Osteocyte (in vitro differentiated cells): ENCODE results near the gene GPC3. TPM values are rescaled to one million over a fixed set of nuclear protein-coding genes. Genes with fewer than 3 reads are reported as not detected.

Experiments
- DNase-seq: peaks from one replicate; pipeline ENCODE4 v3.0.0; 2021; ENCODE audit warnings: mixed read lengths; ENCODE audit not compliant: unreplicated experiment; ENCODE audit errors: extremely low spot score
- H3K27ac Mint-ChIP-seq: one replicate; pipeline ENCODE4 v1.8.0; 2021; ENCODE audit warnings: mild to moderate bottlenecking, mixed read lengths; ENCODE audit not compliant: unreplicated experiment
- H3K27me3 Mint-ChIP-seq: one replicate; pipeline ENCODE4 v1.8.0; 2021; ENCODE audit warnings: mixed read lengths; ENCODE audit not compliant: unreplicated experiment
- H3K36me3 Mint-ChIP-seq: one replicate; pipeline ENCODE4 v1.8.0; 2021; ENCODE audit warnings: mixed read lengths; ENCODE audit not compliant: unreplicated experiment
- H3K4me1 Mint-ChIP-seq: one replicate; pipeline ENCODE4 v1.8.0; 2021; ENCODE audit warnings: mixed read lengths; ENCODE audit not compliant: unreplicated experiment
- H3K4me3 Mint-ChIP-seq: one replicate; pipeline ENCODE4 v1.8.0; 2021; ENCODE audit warnings: mild to moderate bottlenecking, moderate library complexity, mixed read lengths; ENCODE audit not compliant: unreplicated experiment
- H3K9me3 Mint-ChIP-seq: one replicate; pipeline ENCODE4 v1.8.0; 2021; ENCODE audit warnings: mixed read lengths; ENCODE audit not compliant: unreplicated experiment
- total RNA-seq: library from RNA; stranded (reverse); gene quantifications from 2 replicates; pipeline ENCODE4 v1.2.1, GENCODE V29; 2021
- TF ChIP-seq, protein P1 (sequence below): fragments of 200-600 bp; sonication (generic); IDR thresholded peaks from 2 replicates; pipeline ENCODE4 v1.5.0; 2021; ENCODE audit warnings: antibody characterized with exemption, mild to moderate bottlenecking, moderate library complexity

GPC3 gene
- total RNA-seq, 1 donor from 2014 or later: 19.6 TPM

DNA sequence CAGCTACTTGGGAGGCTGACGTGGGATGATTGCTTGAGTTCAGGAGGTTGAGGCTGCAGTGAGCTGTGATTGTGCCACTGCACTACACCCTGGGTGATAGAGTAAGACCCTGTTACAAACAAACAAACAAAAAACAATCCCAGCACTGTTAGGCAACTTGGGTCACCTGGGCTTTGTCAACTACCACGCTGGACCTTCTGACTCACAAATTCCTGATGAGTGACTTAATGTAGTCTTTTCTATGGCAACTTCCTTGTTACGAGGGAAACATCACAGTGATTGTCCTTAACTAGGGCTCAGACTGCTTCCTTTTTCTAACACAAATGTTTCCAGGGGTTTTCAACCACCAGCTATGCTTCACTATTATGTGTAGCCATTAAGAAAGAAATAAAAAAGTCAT, 441.3 kb downstream of the GPC3 start:
- no peak for DNase-seq
- no peaks in the 10 kb centered on the region for H3K36me3 Mint-ChIP-seq
- no peaks in the 10 kb centered on the region for H3K27me3 Mint-ChIP-seq
- no peak overlapping the region for H3K4me3 Mint-ChIP-seq
- H3K27ac Mint-ChIP-seq: no peak overlapping the region
- TF ChIP-seq, protein P1, sequence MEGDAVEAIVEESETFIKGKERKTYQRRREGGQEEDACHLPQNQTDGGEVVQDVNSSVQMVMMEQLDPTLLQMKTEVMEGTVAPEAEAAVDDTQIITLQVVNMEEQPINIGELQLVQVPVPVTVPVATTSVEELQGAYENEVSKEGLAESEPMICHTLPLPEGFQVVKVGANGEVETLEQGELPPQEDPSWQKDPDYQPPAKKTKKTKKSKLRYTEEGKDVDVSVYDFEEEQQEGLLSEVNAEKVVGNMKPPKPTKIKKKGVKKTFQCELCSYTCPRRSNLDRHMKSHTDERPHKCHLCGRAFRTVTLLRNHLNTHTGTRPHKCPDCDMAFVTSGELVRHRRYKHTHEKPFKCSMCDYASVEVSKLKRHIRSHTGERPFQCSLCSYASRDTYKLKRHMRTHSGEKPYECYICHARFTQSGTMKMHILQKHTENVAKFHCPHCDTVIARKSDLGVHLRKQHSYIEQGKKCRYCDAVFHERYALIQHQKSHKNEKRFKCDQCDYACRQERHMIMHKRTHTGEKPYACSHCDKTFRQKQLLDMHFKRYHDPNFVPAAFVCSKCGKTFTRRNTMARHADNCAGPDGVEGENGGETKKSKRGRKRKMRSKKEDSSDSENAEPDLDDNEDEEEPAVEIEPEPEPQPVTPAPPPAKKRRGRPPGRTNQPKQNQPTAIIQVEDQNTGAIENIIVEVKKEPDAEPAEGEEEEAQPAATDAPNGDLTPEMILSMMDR: no peak
- no peaks in the 10 kb centered on the region for H3K9me3 Mint-ChIP-seq
- no peaks in the 10 kb centered on the region for H3K4me1 Mint-ChIP-seq

GRCh38 chrX:133543654-133544053, 441.7 kb downstream of the GPC3 start:
- Mint-ChIP-seq H3K36me3 (no peaks in the 10 kb centered on the region), H3K9me3 (no peaks in the 10 kb centered on the region), H3K27ac (no peak overlapping the region), H3K4me3 (no peak overlapping the region), H3K27me3 (no peaks in the 10 kb centered on the region), H3K4me1 (no peaks in the 10 kb centered on the region)
- DNase-seq: no peak
- TF ChIP-seq, protein P1: no peak

DNA sequence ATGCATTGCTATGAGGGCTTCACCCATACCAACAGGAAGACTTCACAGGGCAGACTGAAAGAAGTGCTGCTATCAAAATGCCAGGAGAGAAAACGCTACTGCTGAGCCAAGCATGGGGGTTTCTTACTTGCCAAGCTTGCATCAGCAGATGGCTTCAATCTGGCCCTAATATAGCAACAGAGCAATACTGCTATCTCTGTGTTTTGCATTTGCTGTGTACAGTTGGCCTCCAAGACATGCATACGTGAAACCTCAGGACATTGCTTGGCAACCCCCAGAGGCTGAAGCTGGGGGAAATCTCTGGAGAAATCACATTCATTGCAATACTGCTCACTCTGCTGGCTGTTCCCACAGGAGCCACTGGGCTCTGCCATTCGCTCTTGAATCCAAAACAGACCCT, 442.9 kb downstream of the GPC3 start:
- no peak overlapping the region for H3K4me3 Mint-ChIP-seq
- no peaks in the 10 kb centered on the region for H3K4me1 Mint-ChIP-seq
- TF ChIP-seq, protein P1: no peak
- no peak for DNase-seq
- H3K27ac Mint-ChIP-seq: no peak overlapping the region
- H3K36me3 Mint-ChIP-seq: no peaks in the 10 kb centered on the region
- no peaks in the 10 kb centered on the region for H3K9me3 Mint-ChIP-seq
- no peaks in the 10 kb centered on the region for H3K27me3 Mint-ChIP-seq

GRCh38 chrX:133541021-133541420, 444.4 kb downstream of the GPC3 start:
- no peaks in the 10 kb centered on the region for H3K36me3 Mint-ChIP-seq
- no peaks in the 10 kb centered on the region for H3K4me1 Mint-ChIP-seq
- H3K27me3 Mint-ChIP-seq: no peaks in the 10 kb centered on the region
- no peak for DNase-seq
- TF ChIP-seq, protein P1: no peak
- H3K9me3 Mint-ChIP-seq: no peaks in the 10 kb centered on the region
- H3K27ac Mint-ChIP-seq: no peak overlapping the region
- H3K4me3 Mint-ChIP-seq: no peak overlapping the region

GRCh38 chrX:133538148-133538547, 447.2 kb downstream of the GPC3 start:
- no peak for DNase-seq
- Mint-ChIP-seq H3K27me3 (peaks cover 8% of the 10 kb centered on the region), H3K27ac (no peak overlapping the region), H3K4me3 (no peak overlapping the region), H3K4me1 (no peaks in the 10 kb centered on the region), H3K9me3 (no peaks in the 10 kb centered on the region), H3K36me3 (no peaks in the 10 kb centered on the region)
- TF ChIP-seq, protein P1: no peak
